ENCODE measurements around the gene WRAP53. TPM values are rescaled to one million over a fixed set of nuclear protein-coding genes. Genes with fewer than 3 reads are reported as not detected.

WRAP53 gene
- total and polyA plus RNA-seq, 2 of the 13 experiments (the other 11 are each of a cell fraction or from before 2014, with no cell fraction given), result 7.0 to 19.5 TPM

DNA sequence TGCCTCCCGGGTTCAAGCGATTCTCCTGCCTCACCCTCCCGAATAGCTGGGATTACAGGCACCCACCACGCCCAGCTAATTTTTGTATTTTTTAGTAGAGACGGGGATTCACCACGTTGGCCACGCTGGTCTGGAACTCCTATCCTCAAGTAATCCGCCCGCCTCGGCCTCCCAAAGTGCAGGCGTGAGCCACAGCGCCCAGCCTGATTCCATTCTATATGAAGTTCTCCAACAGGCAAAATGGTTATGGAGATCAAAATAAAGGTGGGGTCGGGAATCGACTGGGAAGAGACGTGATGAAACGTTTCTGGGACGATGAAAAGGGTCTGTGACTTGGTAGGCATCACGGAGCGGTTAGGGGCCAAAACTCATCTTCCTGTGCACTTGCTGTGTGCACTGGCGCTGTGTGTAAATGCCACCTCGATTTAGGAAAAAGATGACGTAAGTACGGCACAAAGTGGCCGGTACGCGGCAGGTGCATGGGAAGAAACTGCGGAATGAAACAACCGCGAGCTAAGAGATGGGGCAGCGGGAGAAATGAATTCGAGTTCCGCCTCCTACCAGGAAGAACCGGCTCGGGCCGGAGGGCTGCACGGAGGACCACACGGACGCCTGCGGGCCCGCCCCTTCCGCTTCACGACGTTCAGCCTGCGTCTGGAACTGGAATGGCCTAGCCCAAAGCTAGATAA is 2.6 kb upstream of the WRAP53 start (continued):
- TF ChIP-seq GMEB1 (CRISPR knock-in tag; IDR thresholded peaks at IDR 0.05; ENCODE audit: borderline replicate concordance) (peak; percentile 79; the same call in 1 of the 2 replicates), KDM3A (CRISPR knock-in tag; IDR thresholded peaks at IDR 0.05; ENCODE audit: low read depth) (0 out of 2 replicates have a peak, but pooled peaks have one; percentile 12), ARID5B (CRISPR knock-in tag; IDR thresholded peaks at IDR 0.05) (peak; percentile 35; the same call in 1 of the 2 replicates), HDAC1 (CRISPR knock-in tag; IDR thresholded peaks at IDR 0.05) (peak; percentile 64), SP4 (CRISPR knock-in tag; IDR thresholded peaks at IDR 0.05) (peak; percentile 54), FOXK1 (CRISPR knock-in tag; IDR thresholded peaks at IDR 0.05; ENCODE audit: borderline replicate concordance, low read depth) (peak; percentile 17; the same call in 1 of the 2 replicates), POLR2AphosphoS5 (IDR thresholded peaks at IDR 0.05; ENCODE audit: low read depth, low read length) (peak; percentile 53), ZNF790 (CRISPR knock-in tag; IDR thresholded peaks at IDR 0.05; ENCODE audit: borderline replicate concordance) (peak; percentile 64; the same call in 1 of the 2 replicates), SOX13 (IDR thresholded peaks at IDR 0.05) (no peak), SOX13 (CRISPR knock-in tag; conservative IDR thresholded peaks at IDR 0.05 in 1 of 2, IDR thresholded peaks at IDR 0.05 in 1 of 2) (0 out of 4 replicates have a peak, but pooled peaks of 1 of the 2 experiments have one; percentile 26), CHD2 (IDR thresholded peaks at IDR 0.05; ENCODE audit: low read depth, low read length) (peak; percentile 57; the same call in 1 of the 2 replicates), SP5 (CRISPR knock-in tag; IDR thresholded peaks at IDR 0.05; ENCODE audit: borderline replicate concordance, low read depth) (peak; percentile 80), ZNF234 (CRISPR knock-in tag; conservative IDR thresholded peaks at IDR 0.05) (no peak), ZNF574 (CRISPR knock-in tag; IDR thresholded peaks at IDR 0.05) (peak; percentile 64; the same call in 1 of the 2 replicates), SMAD3 (CRISPR knock-in tag; IDR thresholded peaks at IDR 0.05) (no peak), XRCC5 (optimal IDR thresholded peaks at IDR 0.05; ENCODE audit: low read length) (peak; percentile 12)
- TF ChIP-seq, protein P1, sequence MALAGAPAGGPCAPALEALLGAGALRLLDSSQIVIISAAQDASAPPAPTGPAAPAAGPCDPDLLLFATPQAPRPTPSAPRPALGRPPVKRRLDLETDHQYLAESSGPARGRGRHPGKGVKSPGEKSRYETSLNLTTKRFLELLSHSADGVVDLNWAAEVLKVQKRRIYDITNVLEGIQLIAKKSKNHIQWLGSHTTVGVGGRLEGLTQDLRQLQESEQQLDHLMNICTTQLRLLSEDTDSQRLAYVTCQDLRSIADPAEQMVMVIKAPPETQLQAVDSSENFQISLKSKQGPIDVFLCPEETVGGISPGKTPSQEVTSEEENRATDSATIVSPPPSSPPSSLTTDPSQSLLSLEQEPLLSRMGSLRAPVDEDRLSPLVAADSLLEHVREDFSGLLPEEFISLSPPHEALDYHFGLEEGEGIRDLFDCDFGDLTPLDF (CRISPR knock-in tag; IDR thresholded peaks at IDR 0.05), result no peak
- TF ChIP-seq, protein P2, sequence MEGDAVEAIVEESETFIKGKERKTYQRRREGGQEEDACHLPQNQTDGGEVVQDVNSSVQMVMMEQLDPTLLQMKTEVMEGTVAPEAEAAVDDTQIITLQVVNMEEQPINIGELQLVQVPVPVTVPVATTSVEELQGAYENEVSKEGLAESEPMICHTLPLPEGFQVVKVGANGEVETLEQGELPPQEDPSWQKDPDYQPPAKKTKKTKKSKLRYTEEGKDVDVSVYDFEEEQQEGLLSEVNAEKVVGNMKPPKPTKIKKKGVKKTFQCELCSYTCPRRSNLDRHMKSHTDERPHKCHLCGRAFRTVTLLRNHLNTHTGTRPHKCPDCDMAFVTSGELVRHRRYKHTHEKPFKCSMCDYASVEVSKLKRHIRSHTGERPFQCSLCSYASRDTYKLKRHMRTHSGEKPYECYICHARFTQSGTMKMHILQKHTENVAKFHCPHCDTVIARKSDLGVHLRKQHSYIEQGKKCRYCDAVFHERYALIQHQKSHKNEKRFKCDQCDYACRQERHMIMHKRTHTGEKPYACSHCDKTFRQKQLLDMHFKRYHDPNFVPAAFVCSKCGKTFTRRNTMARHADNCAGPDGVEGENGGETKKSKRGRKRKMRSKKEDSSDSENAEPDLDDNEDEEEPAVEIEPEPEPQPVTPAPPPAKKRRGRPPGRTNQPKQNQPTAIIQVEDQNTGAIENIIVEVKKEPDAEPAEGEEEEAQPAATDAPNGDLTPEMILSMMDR (CRISPR knock-in tag; IDR thresholded peaks at IDR 0.05), result no peak
